ENCODE data around the gene CEP72.

DNA sequence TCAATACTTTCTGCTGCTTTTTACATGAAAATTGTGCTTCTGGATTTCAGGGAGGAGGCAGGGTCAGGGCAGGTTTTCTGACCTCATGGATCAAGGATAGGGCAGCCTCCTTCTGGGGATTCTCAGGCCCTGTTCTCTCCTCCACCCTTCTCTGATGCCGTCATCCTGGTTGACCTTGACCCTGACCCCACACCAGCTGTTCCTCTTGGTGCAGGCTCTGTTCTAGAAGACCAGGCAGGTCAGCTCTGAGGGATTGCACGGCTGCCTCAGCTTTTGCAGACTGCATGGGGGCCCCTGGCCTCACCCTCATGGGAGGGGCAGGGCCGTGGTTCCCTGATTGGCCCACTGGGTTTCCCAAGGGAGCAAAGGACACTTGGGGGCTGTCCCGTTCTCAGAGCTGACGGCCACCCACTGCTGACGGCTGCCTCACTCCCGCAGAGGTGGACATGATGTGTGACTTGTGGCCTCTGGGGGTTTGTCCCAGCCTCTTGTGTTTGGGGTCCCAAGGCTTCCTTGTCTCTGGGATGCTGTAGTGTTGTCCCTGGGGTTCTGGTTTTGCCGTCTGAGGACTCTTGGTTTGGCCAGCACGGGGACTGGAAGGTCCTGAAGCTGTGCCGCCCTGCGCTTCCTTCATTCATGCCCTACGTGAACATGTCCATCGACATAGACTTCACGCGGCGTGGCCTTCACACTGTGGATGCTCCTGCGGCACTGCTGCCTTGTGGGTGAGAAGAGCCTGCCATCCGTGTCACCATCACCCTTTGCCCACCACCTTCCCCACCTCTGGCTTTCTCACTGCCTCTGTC lies 34.5 kb downstream of the CEP72 start:
- TF ChIP-seq, protein P1, sequence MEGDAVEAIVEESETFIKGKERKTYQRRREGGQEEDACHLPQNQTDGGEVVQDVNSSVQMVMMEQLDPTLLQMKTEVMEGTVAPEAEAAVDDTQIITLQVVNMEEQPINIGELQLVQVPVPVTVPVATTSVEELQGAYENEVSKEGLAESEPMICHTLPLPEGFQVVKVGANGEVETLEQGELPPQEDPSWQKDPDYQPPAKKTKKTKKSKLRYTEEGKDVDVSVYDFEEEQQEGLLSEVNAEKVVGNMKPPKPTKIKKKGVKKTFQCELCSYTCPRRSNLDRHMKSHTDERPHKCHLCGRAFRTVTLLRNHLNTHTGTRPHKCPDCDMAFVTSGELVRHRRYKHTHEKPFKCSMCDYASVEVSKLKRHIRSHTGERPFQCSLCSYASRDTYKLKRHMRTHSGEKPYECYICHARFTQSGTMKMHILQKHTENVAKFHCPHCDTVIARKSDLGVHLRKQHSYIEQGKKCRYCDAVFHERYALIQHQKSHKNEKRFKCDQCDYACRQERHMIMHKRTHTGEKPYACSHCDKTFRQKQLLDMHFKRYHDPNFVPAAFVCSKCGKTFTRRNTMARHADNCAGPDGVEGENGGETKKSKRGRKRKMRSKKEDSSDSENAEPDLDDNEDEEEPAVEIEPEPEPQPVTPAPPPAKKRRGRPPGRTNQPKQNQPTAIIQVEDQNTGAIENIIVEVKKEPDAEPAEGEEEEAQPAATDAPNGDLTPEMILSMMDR (IDR thresholded peaks at IDR 0.05): no peak
- TF ChIP-seq, protein P2, sequence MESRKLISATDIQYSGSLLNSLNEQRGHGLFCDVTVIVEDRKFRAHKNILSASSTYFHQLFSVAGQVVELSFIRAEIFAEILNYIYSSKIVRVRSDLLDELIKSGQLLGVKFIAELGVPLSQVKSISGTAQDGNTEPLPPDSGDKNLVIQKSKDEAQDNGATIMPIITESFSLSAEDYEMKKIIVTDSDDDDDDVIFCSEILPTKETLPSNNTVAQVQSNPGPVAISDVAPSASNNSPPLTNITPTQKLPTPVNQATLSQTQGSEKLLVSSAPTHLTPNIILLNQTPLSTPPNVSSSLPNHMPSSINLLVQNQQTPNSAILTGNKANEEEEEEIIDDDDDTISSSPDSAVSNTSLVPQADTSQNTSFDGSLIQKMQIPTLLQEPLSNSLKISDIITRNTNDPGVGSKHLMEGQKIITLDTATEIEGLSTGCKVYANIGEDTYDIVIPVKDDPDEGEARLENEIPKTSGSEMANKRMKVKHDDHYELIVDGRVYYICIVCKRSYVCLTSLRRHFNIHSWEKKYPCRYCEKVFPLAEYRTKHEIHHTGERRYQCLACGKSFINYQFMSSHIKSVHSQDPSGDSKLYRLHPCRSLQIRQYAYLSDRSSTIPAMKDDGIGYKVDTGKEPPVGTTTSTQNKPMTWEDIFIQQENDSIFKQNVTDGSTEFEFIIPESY (IDR thresholded peaks at IDR 0.05; ENCODE audit: borderline replicate concordance, low read depth): no peak
- TF ChIP-seq CHD2 (IDR thresholded peaks at IDR 0.05; ENCODE audit: low read length, partially characterized antibody) (no peak), TAF1 (IDR thresholded peaks at IDR 0.05; ENCODE audit: borderline replicate concordance, low read depth, low read length) (no peak), EZH2phosphoT487 (IDR thresholded peaks at IDR 0.05; ENCODE audit: borderline replicate concordance, low read depth) (no peak), YY1 (IDR thresholded peaks at IDR 0.05; ENCODE audit: low read depth) (no peak), POLR2AphosphoS5 (IDR thresholded peaks at IDR 0.05; ENCODE audit: low read depth, low read length) (no peak), FOXJ3 (CRISPR knock-in tag; IDR thresholded peaks at IDR 0.05) (no peak), JUND (IDR thresholded peaks at IDR 0.05) (no peak), MXI1 (IDR thresholded peaks at IDR 0.05; ENCODE audit: low read depth, low read length) (no peak), ELF1 (IDR thresholded peaks at IDR 0.05) (no peak)
- TF ChIP-seq, protein P3, sequence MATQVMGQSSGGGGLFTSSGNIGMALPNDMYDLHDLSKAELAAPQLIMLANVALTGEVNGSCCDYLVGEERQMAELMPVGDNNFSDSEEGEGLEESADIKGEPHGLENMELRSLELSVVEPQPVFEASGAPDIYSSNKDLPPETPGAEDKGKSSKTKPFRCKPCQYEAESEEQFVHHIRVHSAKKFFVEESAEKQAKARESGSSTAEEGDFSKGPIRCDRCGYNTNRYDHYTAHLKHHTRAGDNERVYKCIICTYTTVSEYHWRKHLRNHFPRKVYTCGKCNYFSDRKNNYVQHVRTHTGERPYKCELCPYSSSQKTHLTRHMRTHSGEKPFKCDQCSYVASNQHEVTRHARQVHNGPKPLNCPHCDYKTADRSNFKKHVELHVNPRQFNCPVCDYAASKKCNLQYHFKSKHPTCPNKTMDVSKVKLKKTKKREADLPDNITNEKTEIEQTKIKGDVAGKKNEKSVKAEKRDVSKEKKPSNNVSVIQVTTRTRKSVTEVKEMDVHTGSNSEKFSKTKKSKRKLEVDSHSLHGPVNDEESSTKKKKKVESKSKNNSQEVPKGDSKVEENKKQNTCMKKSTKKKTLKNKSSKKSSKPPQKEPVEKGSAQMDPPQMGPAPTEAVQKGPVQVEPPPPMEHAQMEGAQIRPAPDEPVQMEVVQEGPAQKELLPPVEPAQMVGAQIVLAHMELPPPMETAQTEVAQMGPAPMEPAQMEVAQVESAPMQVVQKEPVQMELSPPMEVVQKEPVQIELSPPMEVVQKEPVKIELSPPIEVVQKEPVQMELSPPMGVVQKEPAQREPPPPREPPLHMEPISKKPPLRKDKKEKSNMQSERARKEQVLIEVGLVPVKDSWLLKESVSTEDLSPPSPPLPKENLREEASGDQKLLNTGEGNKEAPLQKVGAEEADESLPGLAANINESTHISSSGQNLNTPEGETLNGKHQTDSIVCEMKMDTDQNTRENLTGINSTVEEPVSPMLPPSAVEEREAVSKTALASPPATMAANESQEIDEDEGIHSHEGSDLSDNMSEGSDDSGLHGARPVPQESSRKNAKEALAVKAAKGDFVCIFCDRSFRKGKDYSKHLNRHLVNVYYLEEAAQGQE (IDR thresholded peaks at IDR 0.05; ENCODE audit: low read depth, low read length): no peak

Data from SK-N-SH (cell line).